GM23248 (cell line): ENCODE measurements around the gene ABCG4.

Source experiments
- EZH2 ChIP-seq: fragments of 200-600 bp; sonication (generic); IDR thresholded peaks from 2 replicates; pipeline ENCODE4 v1.6.1; 2018; ENCODE audit warnings: antibody characterized with exemption, mild to moderate bottlenecking; ENCODE audit not compliant: insufficient read depth, poor library complexity, severe bottlenecking
- EZH2phosphoT487 ChIP-seq: fragments of 200-600 bp; sonication (generic); IDR thresholded peaks from 2 replicates; pipeline ENCODE4 v1.6.1; 2018; ENCODE audit warnings: antibody characterized with exemption, moderate library complexity, mild to moderate bottlenecking, low read depth; ENCODE audit not compliant: insufficient read depth

DNA sequence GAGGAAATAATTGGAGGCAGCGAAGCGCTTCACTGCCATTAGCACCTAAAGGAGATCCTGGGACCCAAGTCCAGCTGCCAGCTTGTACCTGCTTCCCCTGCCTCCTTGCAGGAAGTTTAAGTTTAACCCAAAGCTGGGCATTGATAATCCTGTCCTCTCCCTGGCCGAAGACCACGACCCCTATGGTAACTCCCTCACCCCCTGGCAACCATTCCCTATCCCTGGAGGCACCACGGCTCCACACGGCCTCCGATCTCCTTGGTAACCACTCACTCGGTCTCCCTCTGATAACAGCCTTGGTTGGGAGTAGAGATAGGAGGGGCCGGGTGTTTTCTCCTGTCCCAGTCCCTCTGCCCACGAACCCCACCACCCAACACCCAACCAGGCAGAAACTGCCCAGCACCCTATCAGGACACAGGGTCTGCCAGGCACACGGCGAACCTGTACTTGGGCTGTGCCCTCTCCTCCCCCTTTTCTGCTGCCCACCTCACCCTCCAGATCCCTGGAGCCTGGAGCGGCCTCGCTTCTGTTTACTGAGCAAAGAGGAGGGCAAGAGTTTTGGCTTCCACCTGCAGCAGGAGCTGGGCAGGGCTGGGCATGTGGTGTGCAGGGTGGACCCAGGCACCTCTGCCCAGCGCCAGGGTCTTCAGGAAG, 37.3 kb downstream of the ABCG4 start:
- TF ChIP-seq EZH2 = no peak
- TF ChIP-seq EZH2phosphoT487 = no peak
